ENCODE data around the gene ZNFX1.

Gene ZNFX1

DNA sequence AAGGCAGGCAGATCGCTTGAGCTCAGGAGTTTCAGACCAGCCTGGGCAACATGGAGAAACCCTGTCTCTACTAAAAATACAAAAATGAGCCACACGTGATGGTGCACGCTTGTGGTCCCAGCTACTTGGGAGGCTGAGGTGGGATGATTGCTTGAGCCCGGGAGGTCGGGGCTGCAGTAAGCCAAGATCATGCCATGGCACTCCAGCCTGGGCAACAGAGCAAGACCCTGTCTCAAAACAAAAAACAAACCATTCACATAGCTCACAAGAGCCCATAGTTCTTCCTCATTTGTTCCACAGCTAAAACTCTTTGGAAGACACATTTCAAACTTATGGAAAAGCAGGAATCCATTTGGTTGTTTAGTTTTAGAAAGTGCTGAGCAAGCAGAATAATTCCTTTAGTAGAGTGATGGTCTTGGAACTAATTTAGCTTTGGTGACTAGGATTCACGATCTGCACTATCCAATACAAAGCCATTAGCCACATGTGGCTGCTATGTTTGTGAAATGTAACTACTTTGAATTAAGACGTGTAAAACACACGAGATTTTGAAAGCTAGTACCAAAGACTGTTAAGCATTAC lies 4.1 kb downstream of the ZNFX1 start:
- no peak overlapping the region for H3K27ac ChIP-seq (ENCODE audit: low read length)
- H3K4me1 ChIP-seq (ENCODE audit: low read length) = peaks cover 36% of the 10 kb centered on the region
- DNase-seq = no peak
- no peaks in the 10 kb centered on the region for H3K27me3 ChIP-seq (replicated peaks; ENCODE audit: insufficient read depth, low read length)
- no peaks in the 10 kb centered on the region for H3K9me3 ChIP-seq (replicated peaks; ENCODE audit: insufficient read depth, low read length)
- H3K36me3 ChIP-seq (replicated peaks; ENCODE audit: insufficient read depth, low read length) = 0 out of 2 replicates have a peak, but pooled peaks cover 8% of the 10 kb centered on the region
- H3K79me2 ChIP-seq (ENCODE audit: low read length) = peaks cover 19% of the 10 kb centered on the region
- no peak overlapping the region for H3K4me2 ChIP-seq (ENCODE audit: low read depth, low read length)
- TF ChIP-seq CTCF (IDR thresholded peaks at IDR 0.05; ENCODE audit: low read length) = no peak
- TF ChIP-seq EZH2 (optimal IDR thresholded peaks at IDR 0.05; ENCODE audit: low read depth, low read length) = no peak
- TF ChIP-seq EZH2phosphoT487 (IDR thresholded peaks at IDR 0.05; ENCODE audit: low read length) = no peak
- H2AFZ ChIP-seq (ENCODE audit: low read length) = no peak overlapping the region
- H3K9me2 ChIP-seq (replicated peaks; ENCODE audit: insufficient read depth, low read length) = no peaks in the 10 kb centered on the region
- peaks cover 35% of the 10 kb centered on the region for H3F3A ChIP-seq (ENCODE audit: insufficient read depth, low read length)
- H4K20me1 ChIP-seq (ENCODE audit: insufficient read depth, low read length) = 0 out of 2 replicates have a peak, but pooled peaks cover 4% of the 10 kb centered on the region
- no peak overlapping the region for H3K9ac ChIP-seq (ENCODE audit: low read length)
- H3K4me3 ChIP-seq (ENCODE audit: low read length) = no peak overlapping the region

- peaks cover 15% of the 10 kb centered on the region for H3K79me2 ChIP-seq (ENCODE audit: low read length)
- peak; percentile 82 for DNase-seq
- H3F3A ChIP-seq (ENCODE audit: insufficient read depth, low read length) = peaks cover 39% of the 10 kb centered on the region
- H3K4me3 ChIP-seq (ENCODE audit: low read length) = no peak overlapping the region
- H3K9ac ChIP-seq (ENCODE audit: low read length) = no peak overlapping the region
- H3K27ac ChIP-seq (ENCODE audit: low read length) = peak overlapping the region; percentile 14; the same call in 1 of the 2 replicates
- TF ChIP-seq EZH2 (optimal IDR thresholded peaks at IDR 0.05; ENCODE audit: low read depth, low read length) (no peak), EZH2phosphoT487 (IDR thresholded peaks at IDR 0.05; ENCODE audit: low read length) (no peak), CTCF (IDR thresholded peaks at IDR 0.05; ENCODE audit: low read length) (no peak)
- H3K4me2 ChIP-seq (ENCODE audit: low read depth, low read length) = peak overlapping the region; percentile 39; the same call in 1 of the 2 replicates
- 0 out of 2 replicates have a peak, but pooled peaks cover 8% of the 10 kb centered on the region for H3K36me3 ChIP-seq (replicated peaks; ENCODE audit: insufficient read depth, low read length)
- H2AFZ ChIP-seq (ENCODE audit: low read length) = no peak overlapping the region
- 0 out of 2 replicates have a peak, but pooled peaks cover 5% of the 10 kb centered on the region for H4K20me1 ChIP-seq (ENCODE audit: insufficient read depth, low read length)
- no peaks in the 10 kb centered on the region for H3K9me3 ChIP-seq (replicated peaks; ENCODE audit: insufficient read depth, low read length)
- no peaks in the 10 kb centered on the region for H3K27me3 ChIP-seq (replicated peaks; ENCODE audit: insufficient read depth, low read length)
- no peaks in the 10 kb centered on the region for H3K9me2 ChIP-seq (replicated peaks; ENCODE audit: insufficient read depth, low read length)
- H3K4me1 ChIP-seq (ENCODE audit: low read length) = peaks cover 43% of the 10 kb centered on the region
Measured at GRCh38 chr20:49272654-49273053, 5.2 kb downstream of the ZNFX1 start.

DNA sequence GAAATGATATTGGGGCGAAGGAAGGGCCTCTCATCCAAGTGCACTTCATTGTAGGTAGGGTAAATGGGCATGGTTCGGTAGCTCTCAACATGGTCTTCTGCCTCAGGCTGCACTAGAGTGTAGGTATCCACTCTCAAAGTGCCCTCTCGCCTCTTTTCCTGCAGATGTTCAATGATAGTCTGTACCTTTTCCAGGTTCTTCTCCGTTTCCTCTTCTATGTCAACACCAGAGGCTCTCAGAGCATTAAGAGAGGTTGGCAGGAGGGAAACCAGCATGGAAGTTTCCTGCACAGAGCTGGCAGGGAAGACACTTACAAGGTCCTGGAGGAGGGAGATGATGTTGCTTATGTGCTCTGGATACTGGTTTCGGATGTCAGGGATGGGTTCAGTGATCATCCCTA lies 7.1 kb downstream of the ZNFX1 start:
- no peaks in the 10 kb centered on the region for H3K9me3 ChIP-seq (replicated peaks; ENCODE audit: insufficient read depth, low read length)
- H4K20me1 ChIP-seq (ENCODE audit: insufficient read depth, low read length) = 0 out of 2 replicates have a peak, but pooled peaks cover 5% of the 10 kb centered on the region
- no peaks in the 10 kb centered on the region for H3K9me2 ChIP-seq (replicated peaks; ENCODE audit: insufficient read depth, low read length)
- no peak overlapping the region for H3K27ac ChIP-seq (ENCODE audit: low read length)
- 0 out of 2 replicates have a peak, but pooled peaks cover 8% of the 10 kb centered on the region for H3K36me3 ChIP-seq (replicated peaks; ENCODE audit: insufficient read depth, low read length)
- no peak overlapping the region for H2AFZ ChIP-seq (ENCODE audit: low read length)
- no peaks in the 10 kb centered on the region for H3K27me3 ChIP-seq (replicated peaks; ENCODE audit: insufficient read depth, low read length)
- no peak overlapping the region for H3K4me3 ChIP-seq (ENCODE audit: low read length)
- H3K9ac ChIP-seq (ENCODE audit: low read length) = no peak overlapping the region
- DNase-seq = no peak
- peaks cover 7% of the 10 kb centered on the region; the same call in 1 of the 2 replicates for H3K79me2 ChIP-seq (ENCODE audit: low read length)
- H3K4me2 ChIP-seq (ENCODE audit: low read depth, low read length) = no peak overlapping the region
- H3F3A ChIP-seq (ENCODE audit: insufficient read depth, low read length) = peaks cover 31% of the 10 kb centered on the region
- TF ChIP-seq EZH2 (optimal IDR thresholded peaks at IDR 0.05; ENCODE audit: low read depth, low read length) (no peak), EZH2phosphoT487 (IDR thresholded peaks at IDR 0.05; ENCODE audit: low read length) (no peak), CTCF (IDR thresholded peaks at IDR 0.05; ENCODE audit: low read length) (no peak)
- peaks cover 39% of the 10 kb centered on the region for H3K4me1 ChIP-seq (ENCODE audit: low read length)
